Left ventricle myocardium inferior (tissue), 1 donor: Measurements from ENCODE around the gene POLE3. TPM values are rescaled to one million over a fixed set of nuclear protein-coding genes. Genes with fewer than 3 reads are reported as not detected.

Experiments used
- DNase-seq: peaks from one replicate; pipeline ENCODE4 v3.0.0-alpha.2; 2020
- H3K27ac ChIP-seq: fragments of 200-600 bp; replicated peaks from 2 replicates; pipeline ENCODE4 v1.8.0; 2021
- H3K27me3 ChIP-seq: fragments of 200-600 bp; 2 replicates; pipeline ENCODE4 v1.8.0; 2021; ENCODE audit warnings: low read depth
- H3K36me3 ChIP-seq: fragments of 200-600 bp; 2 replicates; pipeline ENCODE4 v1.8.0; 2021
- H3K4me1 ChIP-seq: fragments of 200-600 bp; 2 replicates; pipeline ENCODE4 v1.8.0; 2021
- H3K4me3 ChIP-seq: fragments of 200-600 bp; 2 replicates; pipeline ENCODE4 v1.8.0; 2021; ENCODE audit warnings: mild to moderate bottlenecking, moderate library complexity
- H3K9me3 ChIP-seq: fragments of 200-600 bp; replicated peaks from 2 replicates; pipeline ENCODE4 v1.8.0; 2021
- CTCF ChIP-seq: fragments of 200-600 bp; IDR thresholded peaks from 2 replicates; pipeline ENCODE4 v1.8.0; 2021; ENCODE audit warnings: antibody characterized with exemption, mild to moderate bottlenecking, borderline replicate concordance
- intact Hi-C: fragments of 100-400 bp; cut with micrococcal nuclease; formaldehyde crosslinking; loops from one replicate; pipeline ENCODE4 v1.11.0; 2022
- total RNA-seq: library from RNA; stranded (reverse); fragmentation: NEBNext Ultra II Directional; extraction: Animal tissue kit (Norgen Biotek cat#: 25700); gene quantifications from one replicate; pipeline ENCODE4 v1.2.1, GENCODE V29; 2021
- donor health status: DM: no; HTN: yes; CAD: no; lungs with severe emphysema.

POLE3 gene
- total RNA-seq, 1 donor from 2014 or later: 22.5 TPM

- peak within 1 kb of the TSS; percentile 76 for H3K4me3 ChIP-seq
- peaks cover 9% of the 10 kb centered on the region for H3K27me3 ChIP-seq
- peaks cover 21% of the 10 kb centered on the region for H3K36me3 ChIP-seq
- intact Hi-C loops: no loop called here
- no peak for TF ChIP-seq CTCF
- H3K4me1 ChIP-seq: peaks cover 15% of the 10 kb centered on the region
- peak within 1 kb of the TSS; percentile 70 for H3K27ac ChIP-seq
- DNase-seq: peak; percentile 51
- no peaks in the 10 kb centered on the region for H3K9me3 ChIP-seq
Observed at GRCh38 chr9:113376634-113377567, 33.6 kb downstream of the POLE3 start, which contains the start of gene HDHD3. Gene HDHD3, minus strand, starts transcription at chr9:113376986. Its CDS starts 2,632 bp downstream, at chr9:113374354.

- Histone ChIP-seq H3K4me1 (peaks cover 15% of the 10 kb centered on the region), H3K9me3 (no peaks in the 10 kb centered on the region), H3K4me3 (peak overlapping the region; percentile 76), H3K27me3 (peaks cover 9% of the 10 kb centered on the region), H3K27ac (no peak overlapping the region), H3K36me3 (peaks cover 21% of the 10 kb centered on the region)
- TF ChIP-seq CTCF: no peak
- DNase-seq: no peak
- intact Hi-C loops: no loop called here
Observed at GRCh38 chr9:113375057-113376023, 35.1 kb downstream of the POLE3 start.

- Histone ChIP-seq H3K4me3 (no peak overlapping the region), H3K4me1 (peaks cover 24% of the 10 kb centered on the region), H3K27ac (no peak overlapping the region), H3K9me3 (no peaks in the 10 kb centered on the region), H3K27me3 (peaks cover 9% of the 10 kb centered on the region), H3K36me3 (peaks cover 21% of the 10 kb centered on the region)
- DNase-seq: no peak
- intact Hi-C loops: no loop called here
- no peak for TF ChIP-seq CTCF
Observed at GRCh38 chr9:113373676-113374392, 36.6 kb downstream of the POLE3 start.

- peaks cover 21% of the 10 kb centered on the region for H3K36me3 ChIP-seq
- no peak overlapping the region for H3K4me3 ChIP-seq
- H3K4me1 ChIP-seq: peaks cover 24% of the 10 kb centered on the region
- TF ChIP-seq CTCF: no peak
- H3K9me3 ChIP-seq: no peaks in the 10 kb centered on the region
- DNase-seq: no peak
- intact Hi-C loops: no loop called here
- H3K27ac ChIP-seq: no peak overlapping the region
- peaks cover 9% of the 10 kb centered on the region for H3K27me3 ChIP-seq
Observed at GRCh38 chr9:113373256-113373655, 37.2 kb downstream of the POLE3 start.

- no peak for DNase-seq
- H3K27ac ChIP-seq: no peak overlapping the region
- H3K36me3 ChIP-seq: peaks cover 21% of the 10 kb centered on the region
- no peaks in the 10 kb centered on the region for H3K9me3 ChIP-seq
- H3K4me1 ChIP-seq: peaks cover 24% of the 10 kb centered on the region
- intact Hi-C loops: no loop called here
- H3K4me3 ChIP-seq: no peak overlapping the region
- no peak for TF ChIP-seq CTCF
- H3K27me3 ChIP-seq: peaks cover 9% of the 10 kb centered on the region
Observed at GRCh38 chr9:113372059-113372458, 38.4 kb downstream of the POLE3 start.
